PFSK-1 (cell line): ENCODE results near the gene LRP2.

ENCODE experiments used
- POLR2AphosphoS5 ChIP-seq: IDR thresholded peaks from 2 replicates; pipeline ENCODE4 v1.6.1; 2012; ENCODE audit warnings: low read depth, mild to moderate bottlenecking, control low read depth, low read length, moderate library complexity
- TF ChIP-seq, protein P1 (sequence below), 2 experiments: IDR thresholded peaks; 2 replicates each; pipeline versions ENCODE4 v1.6.1 to v1.8.0; 2011 to 2012; ENCODE audit warnings: low read depth in 2 of 2, low read length in 2 of 2, control low read depth in 1 of 2, inconsistent platforms in 1 of 2, mild to moderate bottlenecking in 1 of 2, moderate library complexity in 1 of 2; ENCODE audit not compliant: insufficient read depth in 1 of 2

GRCh38 chr2:169165791-169166190, 196.5 kb downstream of the LRP2 start:
- TF ChIP-seq POLR2AphosphoS5, result no peak
- TF ChIP-seq, protein P1, sequence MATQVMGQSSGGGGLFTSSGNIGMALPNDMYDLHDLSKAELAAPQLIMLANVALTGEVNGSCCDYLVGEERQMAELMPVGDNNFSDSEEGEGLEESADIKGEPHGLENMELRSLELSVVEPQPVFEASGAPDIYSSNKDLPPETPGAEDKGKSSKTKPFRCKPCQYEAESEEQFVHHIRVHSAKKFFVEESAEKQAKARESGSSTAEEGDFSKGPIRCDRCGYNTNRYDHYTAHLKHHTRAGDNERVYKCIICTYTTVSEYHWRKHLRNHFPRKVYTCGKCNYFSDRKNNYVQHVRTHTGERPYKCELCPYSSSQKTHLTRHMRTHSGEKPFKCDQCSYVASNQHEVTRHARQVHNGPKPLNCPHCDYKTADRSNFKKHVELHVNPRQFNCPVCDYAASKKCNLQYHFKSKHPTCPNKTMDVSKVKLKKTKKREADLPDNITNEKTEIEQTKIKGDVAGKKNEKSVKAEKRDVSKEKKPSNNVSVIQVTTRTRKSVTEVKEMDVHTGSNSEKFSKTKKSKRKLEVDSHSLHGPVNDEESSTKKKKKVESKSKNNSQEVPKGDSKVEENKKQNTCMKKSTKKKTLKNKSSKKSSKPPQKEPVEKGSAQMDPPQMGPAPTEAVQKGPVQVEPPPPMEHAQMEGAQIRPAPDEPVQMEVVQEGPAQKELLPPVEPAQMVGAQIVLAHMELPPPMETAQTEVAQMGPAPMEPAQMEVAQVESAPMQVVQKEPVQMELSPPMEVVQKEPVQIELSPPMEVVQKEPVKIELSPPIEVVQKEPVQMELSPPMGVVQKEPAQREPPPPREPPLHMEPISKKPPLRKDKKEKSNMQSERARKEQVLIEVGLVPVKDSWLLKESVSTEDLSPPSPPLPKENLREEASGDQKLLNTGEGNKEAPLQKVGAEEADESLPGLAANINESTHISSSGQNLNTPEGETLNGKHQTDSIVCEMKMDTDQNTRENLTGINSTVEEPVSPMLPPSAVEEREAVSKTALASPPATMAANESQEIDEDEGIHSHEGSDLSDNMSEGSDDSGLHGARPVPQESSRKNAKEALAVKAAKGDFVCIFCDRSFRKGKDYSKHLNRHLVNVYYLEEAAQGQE (IDR thresholded peaks at IDR 0.05; ENCODE audit: insufficient read depth in 1 of 2, low read depth in 2 of 2, low read length in 2 of 2), result no peak
